CD14-positive monocyte (primary cell): ENCODE measurements around the gene GRM8. TPM values are rescaled to one million over a fixed set of nuclear protein-coding genes. Genes with fewer than 3 reads are reported as not detected.

Source experiments
- DNase-seq, 3 donors: peaks; one replicate each; pipeline ENCODE4 v3.0.0-alpha.2; 2011 to 2022
- H2AFZ ChIP-seq: 2 replicates; pipeline ENCODE4 v1.6.0; 2012; ENCODE audit warnings: mild to moderate bottlenecking, low read depth, low read length, inconsistent platforms; ENCODE audit not compliant: insufficient read depth, poor library complexity, severe bottlenecking
- H3K27ac ChIP-seq, 2 donors: 1 replicate in 1 of 2; 2 replicates in 1 of 2; pipeline ENCODE4 v1.5.1; 2012 to 2013; ENCODE audit warnings: low read length in 2 of 2, control low read depth in 1 of 2, inconsistent platforms in 1 of 2, low read depth in 1 of 2, mild to moderate bottlenecking in 1 of 2
- H3K27me3 ChIP-seq, 2 donors: one replicate each; pipeline versions ENCODE4 v1.6.0 to v1.6.1; 2011 to 2013; ENCODE audit warnings: low read length in 2 of 2; ENCODE audit not compliant: control insufficient read depth in 2 of 2, insufficient read depth in 2 of 2
- H3K36me3 ChIP-seq, 2 donors: replicated peaks in 1 of 2; 1 replicate in 1 of 2; 2 replicates in 1 of 2; pipeline versions ENCODE4 v1.5.1 to v1.6.1; 2012 to 2013; ENCODE audit warnings: low read length in 2 of 2, control low read depth in 1 of 2, inconsistent platforms in 1 of 2, mild to moderate bottlenecking in 1 of 2; ENCODE audit not compliant: insufficient read depth in 2 of 2, control insufficient read depth in 1 of 2
- H3K4me1 ChIP-seq, 2 donors: 1 replicate in 1 of 2; 2 replicates in 1 of 2; pipeline versions ENCODE4 v1.5.1 to v1.6.1; 2012 to 2013; ENCODE audit warnings: low read length in 2 of 2, control low read depth in 1 of 2, inconsistent platforms in 1 of 2, mild to moderate bottlenecking in 1 of 2, moderate library complexity in 1 of 2; ENCODE audit not compliant: insufficient read depth in 2 of 2, control insufficient read depth in 1 of 2
- H3K4me2 ChIP-seq: replicated peaks from 2 replicates; pipeline ENCODE3; 2012; ENCODE audit warnings: low read length, moderate library complexity, mild to moderate bottlenecking; ENCODE audit not compliant: poor library complexity, severe bottlenecking; ENCODE audit errors: extremely low read depth
- H3K4me3 ChIP-seq, 3 experiments: fragments of 200-600 bp in 1 of 3; sonication (generic) in 1 of 3; replicated peaks in 1 of 3; 1 replicate in 2 of 3; 2 replicates in 1 of 3; pipeline ENCODE4 v1.5.1; 2011 to 2013; ENCODE audit warnings: low read length in 3 of 3, mild to moderate bottlenecking in 3 of 3, control low read depth in 2 of 3, low read depth in 2 of 3, inconsistent platforms in 1 of 3, moderate library complexity in 1 of 3
- H3K79me2 ChIP-seq: 2 replicates; pipeline ENCODE4 v1.6.0; 2012; ENCODE audit warnings: mild to moderate bottlenecking, control low read depth, inconsistent platforms, low read length, moderate library complexity; ENCODE audit not compliant: insufficient read depth
- H3K9ac ChIP-seq: 2 replicates; pipeline ENCODE4 v1.6.0; 2017; ENCODE audit warnings: low read length, mild to moderate bottlenecking; ENCODE audit not compliant: insufficient read depth, poor library complexity, severe bottlenecking
- H3K9me3 ChIP-seq, 2 donors: replicated peaks in 1 of 2; 1 replicate in 1 of 2; 2 replicates in 1 of 2; pipeline versions ENCODE4 v1.5.1 to v1.6.1; 2012 to 2013; ENCODE audit warnings: low read length in 2 of 2, control low read depth in 1 of 2; ENCODE audit not compliant: control insufficient read depth in 1 of 2, insufficient read depth in 1 of 2
- H4K20me1 ChIP-seq: 2 replicates; pipeline ENCODE4 v1.6.0; 2012; ENCODE audit warnings: mild to moderate bottlenecking, low read length, control low read depth, moderate library complexity; ENCODE audit not compliant: insufficient read depth
- H3K27ac Mint-ChIP-seq, 7 donors: one replicate each; pipeline ENCODE4 v1.8.0; 2020; ENCODE audit warnings: mild to moderate bottlenecking in 7 of 7, mixed read lengths in 7 of 7, moderate library complexity in 6 of 7, inconsistent platforms in 2 of 7
- H3K27me3 Mint-ChIP-seq, 3 donors: one replicate each; pipeline ENCODE4 v1.8.0; 2021 to 2022; ENCODE audit warnings: low read depth in 3 of 3, mild to moderate bottlenecking in 3 of 3, mixed read lengths in 3 of 3, moderate library complexity in 3 of 3, inconsistent platforms in 1 of 3
- H3K36me3 Mint-ChIP-seq, 2 donors: one replicate each; pipeline ENCODE4 v1.8.0; 2020; ENCODE audit warnings: mixed read lengths in 2 of 2, inconsistent platforms in 1 of 2, mild to moderate bottlenecking in 1 of 2
- H3K4me1 Mint-ChIP-seq: one replicate; pipeline ENCODE4 v1.8.0; 2020; ENCODE audit warnings: mild to moderate bottlenecking, mixed read lengths
- H3K4me3 Mint-ChIP-seq, 2 donors: one replicate each; pipeline ENCODE4 v1.8.0; 2020; ENCODE audit warnings: mild to moderate bottlenecking in 2 of 2, mixed read lengths in 2 of 2, moderate library complexity in 1 of 2
- H3K9me3 Mint-ChIP-seq, 7 donors: one replicate each; pipeline ENCODE4 v1.8.0; 2020 to 2022; ENCODE audit warnings: mixed read lengths in 7 of 7, mild to moderate bottlenecking in 6 of 7, moderate library complexity in 6 of 7, inconsistent platforms in 2 of 7
- WGBS: methylation state at CpG from one replicate; pipeline ENCODE4 v1.1.5; 2013; ENCODE audit warnings: missing lambda C conversion rate; ENCODE audit not compliant: insufficient coverage; 5-methylcytosine and 5-hydroxymethylcytosine counted together
- intact Hi-C, 2 donors: fragments of 100-400 bp; cut with micrococcal nuclease; formaldehyde crosslinking; loops; one replicate each; pipeline versions ENCODE4 v1.15.0 to v1.15.1; 2023
- polyA plus RNA-seq, 3 donors: library from polyadenylated mRNA; depleted of rRNA in 1 of 3; unstranded in 2 of 3; stranded (reverse) in 1 of 3; fragments of 300-500 nt in 2 of 3; fragments of >200 nt in 1 of 3; fragmentation: Illumina TruSeq in 2 of 3; gene quantifications; 1 replicate in 2 of 3; 2 replicates in 1 of 3; pipeline ENCODE4 v1.2.3, GENCODE V29; 2012 to 2021
- TF ChIP-seq, protein P1 (sequence below): fragments of 200-600 bp; IDR thresholded peaks from one replicate; pipeline ENCODE4 v1.8.0; 2022; ENCODE audit warnings: antibody characterized with exemption, mild to moderate bottlenecking

The GRM8 gene
- polyA plus RNA-seq, 3 donors: not detected

DNA sequence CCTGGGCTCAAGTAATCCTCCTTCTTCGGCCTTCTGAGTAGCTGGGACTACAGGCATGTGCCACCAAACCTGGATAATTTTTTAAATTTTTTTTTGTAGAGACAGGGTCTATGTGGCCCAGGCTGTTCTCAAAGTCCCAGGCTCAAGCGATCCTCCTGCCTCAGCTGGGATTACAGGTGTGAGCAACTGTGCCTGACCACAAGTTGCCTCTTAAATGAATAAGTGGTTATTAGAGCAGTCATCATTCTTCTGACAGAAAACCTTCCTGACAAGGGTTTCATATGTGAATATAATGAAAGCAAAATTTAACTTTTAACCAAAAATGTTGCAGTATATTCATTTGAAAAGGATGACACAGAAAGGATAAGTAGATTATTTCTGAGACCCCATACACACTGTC, 532.5 kb downstream of the GRM8 start:
- Mint-ChIP-seq H3K4me3 (no peak overlapping the region), H3K36me3 (no peaks in the 10 kb centered on the region), H3K27me3 (peaks cover 0 to 3% (median 0%) of the 10 kb centered on the region in 3 donors), H3K9me3 (peaks cover 0 to 2% (median 2%) of the 10 kb centered on the region in 7 donors), H3K27ac (no peak overlapping the region), H3K4me1 (no peaks in the 10 kb centered on the region)
- no peak overlapping the region for H3K9ac ChIP-seq
- intact Hi-C loops: no loop called here
- no peaks in the 10 kb centered on the region for H3K36me3 ChIP-seq
- no peak overlapping the region for H3K27ac ChIP-seq
- DNase-seq: no peak
- H3K79me2 ChIP-seq: no peaks in the 10 kb centered on the region
- H3K4me2 ChIP-seq: no peak overlapping the region
- no peaks in the 10 kb centered on the region for H3K27me3 ChIP-seq
- no peak overlapping the region for H2AFZ ChIP-seq
- no peaks in the 10 kb centered on the region for H4K20me1 ChIP-seq
- no peak overlapping the region for H3K4me3 ChIP-seq
- TF ChIP-seq, protein P1, sequence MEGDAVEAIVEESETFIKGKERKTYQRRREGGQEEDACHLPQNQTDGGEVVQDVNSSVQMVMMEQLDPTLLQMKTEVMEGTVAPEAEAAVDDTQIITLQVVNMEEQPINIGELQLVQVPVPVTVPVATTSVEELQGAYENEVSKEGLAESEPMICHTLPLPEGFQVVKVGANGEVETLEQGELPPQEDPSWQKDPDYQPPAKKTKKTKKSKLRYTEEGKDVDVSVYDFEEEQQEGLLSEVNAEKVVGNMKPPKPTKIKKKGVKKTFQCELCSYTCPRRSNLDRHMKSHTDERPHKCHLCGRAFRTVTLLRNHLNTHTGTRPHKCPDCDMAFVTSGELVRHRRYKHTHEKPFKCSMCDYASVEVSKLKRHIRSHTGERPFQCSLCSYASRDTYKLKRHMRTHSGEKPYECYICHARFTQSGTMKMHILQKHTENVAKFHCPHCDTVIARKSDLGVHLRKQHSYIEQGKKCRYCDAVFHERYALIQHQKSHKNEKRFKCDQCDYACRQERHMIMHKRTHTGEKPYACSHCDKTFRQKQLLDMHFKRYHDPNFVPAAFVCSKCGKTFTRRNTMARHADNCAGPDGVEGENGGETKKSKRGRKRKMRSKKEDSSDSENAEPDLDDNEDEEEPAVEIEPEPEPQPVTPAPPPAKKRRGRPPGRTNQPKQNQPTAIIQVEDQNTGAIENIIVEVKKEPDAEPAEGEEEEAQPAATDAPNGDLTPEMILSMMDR: no peak
- no peaks in the 10 kb centered on the region for H3K9me3 ChIP-seq
- no peaks in the 10 kb centered on the region for H3K4me1 ChIP-seq
- WGBS: 86% methylated on average over 2 of the region's 2 CpGs

DNA sequence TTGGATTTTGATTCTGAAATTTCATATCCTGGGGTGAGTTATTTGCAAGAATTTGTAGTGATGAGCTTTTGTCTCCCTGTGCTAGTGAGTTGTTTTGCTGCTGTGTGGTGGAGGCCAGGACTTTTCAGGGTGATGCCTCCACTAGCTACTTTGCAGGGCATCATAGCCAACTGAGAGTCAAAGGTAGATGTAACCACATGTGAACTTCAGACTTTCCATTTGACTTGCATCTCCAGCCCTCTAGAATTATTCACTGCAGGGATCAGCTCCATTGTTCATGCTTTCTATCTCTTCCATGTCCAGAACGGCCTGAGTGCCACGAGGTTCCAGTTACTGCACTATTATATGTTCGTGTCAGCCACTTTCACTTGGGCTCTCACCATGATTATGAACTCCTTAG, 534.3 kb downstream of the GRM8 start:
- WGBS: 91% methylated on average over 3 of the region's 3 CpGs

More for the DNA sequence above, 534.3 kb downstream of the GRM8 start:
- H3K27me3 Mint-ChIP-seq: peaks cover 0 to 3% (median 0%) of the 10 kb centered on the region in 3 donors
- TF ChIP-seq, protein P1: no peak
- H3K9me3 Mint-ChIP-seq: peaks cover 0 to 2% (median 2%) of the 10 kb centered on the region in 7 donors
- no peaks in the 10 kb centered on the region for H3K9me3 ChIP-seq
- no peak overlapping the region for H3K4me2 ChIP-seq
- no peak overlapping the region for H2AFZ ChIP-seq
- H3K79me2 ChIP-seq: no peaks in the 10 kb centered on the region
- no peaks in the 10 kb centered on the region for H3K4me1 Mint-ChIP-seq
- no peaks in the 10 kb centered on the region for H3K36me3 Mint-ChIP-seq
- H3K36me3 ChIP-seq: no peaks in the 10 kb centered on the region
- no peak overlapping the region for H3K4me3 ChIP-seq
- H3K27me3 ChIP-seq: no peaks in the 10 kb centered on the region
- H3K9ac ChIP-seq: no peak overlapping the region
- H3K27ac ChIP-seq: no peak overlapping the region
- DNase-seq: no peak
- H3K4me3 Mint-ChIP-seq: no peak overlapping the region
- no peak overlapping the region for H3K27ac Mint-ChIP-seq
- intact Hi-C loops: no loop called here
- H3K4me1 ChIP-seq: no peaks in the 10 kb centered on the region
- H4K20me1 ChIP-seq: no peaks in the 10 kb centered on the region
